Measurements from ENCODE around the gene SH2D4B.

Gene SH2D4B

GRCh38 chr10:80582286-80582960 is 44.7 kb downstream of the SH2D4B start:
- no peaks in the 10 kb centered on the region for H3K9me3 Mint-ChIP-seq
- no peak overlapping the region for H3K27ac Mint-ChIP-seq
- no peak overlapping the region for H3K4me3 Mint-ChIP-seq
- peaks cover 1% of the 10 kb centered on the region for H3K27me3 Mint-ChIP-seq
- H3K4me1 Mint-ChIP-seq = peaks cover 4% of the 10 kb centered on the region
- no peaks in the 10 kb centered on the region for H3K36me3 Mint-ChIP-seq

- no peak overlapping the region for H3K4me3 Mint-ChIP-seq
- H3K36me3 Mint-ChIP-seq = no peaks in the 10 kb centered on the region
- no peaks in the 10 kb centered on the region for H3K27me3 Mint-ChIP-seq
- H3K9me3 Mint-ChIP-seq = no peaks in the 10 kb centered on the region
- no peak overlapping the region for H3K27ac Mint-ChIP-seq
- H3K4me1 Mint-ChIP-seq = peaks cover 1% of the 10 kb centered on the region
Observed at GRCh38 chr10:80583685-80584084, 46.0 kb downstream of the SH2D4B start.

GRCh38 chr10:80585812-80586211 is 48.1 kb downstream of the SH2D4B start:
- Mint-ChIP-seq H3K4me1 (no peaks in the 10 kb centered on the region), H3K4me3 (no peak overlapping the region), H3K27ac (no peak overlapping the region), H3K36me3 (no peaks in the 10 kb centered on the region), H3K27me3 (no peaks in the 10 kb centered on the region), H3K9me3 (no peaks in the 10 kb centered on the region)

GRCh38 chr10:80588546-80588945 is 50.8 kb downstream of the SH2D4B start:
- Mint-ChIP-seq H3K4me3 (no peak overlapping the region), H3K36me3 (no peaks in the 10 kb centered on the region), H3K27me3 (no peaks in the 10 kb centered on the region), H3K9me3 (no peaks in the 10 kb centered on the region), H3K27ac (no peak overlapping the region), H3K4me1 (no peaks in the 10 kb centered on the region)

GRCh38 chr10:80589726-80590373 is 52.1 kb downstream of the SH2D4B start:
- Mint-ChIP-seq H3K27ac (no peak overlapping the region), H3K36me3 (no peaks in the 10 kb centered on the region), H3K4me3 (no peak overlapping the region), H3K9me3 (no peaks in the 10 kb centered on the region), H3K4me1 (no peaks in the 10 kb centered on the region), H3K27me3 (no peaks in the 10 kb centered on the region)

- Mint-ChIP-seq H3K4me3 (no peak overlapping the region), H3K36me3 (no peaks in the 10 kb centered on the region)
Observed at GRCh38 chr10:80590585-80591125, 53.0 kb downstream of the SH2D4B start.

GRCh38 chr10:80596391-80597257 is 58.9 kb downstream of the SH2D4B start:
- Mint-ChIP-seq H3K36me3 (peaks cover under 1% of the 10 kb centered on the region), H3K4me1 (no peaks in the 10 kb centered on the region), H3K27me3 (no peaks in the 10 kb centered on the region), H3K27ac (no peak overlapping the region), H3K9me3 (no peaks in the 10 kb centered on the region), H3K4me3 (no peak overlapping the region)

More at GRCh38 chr10:80590585-80591125, 53.0 kb downstream of the SH2D4B start:
- Mint-ChIP-seq H3K27ac (no peak overlapping the region), H3K27me3 (no peaks in the 10 kb centered on the region), H3K9me3 (no peaks in the 10 kb centered on the region), H3K4me1 (no peaks in the 10 kb centered on the region)

- H3K36me3 Mint-ChIP-seq = peaks cover 2% of the 10 kb centered on the region
- no peaks in the 10 kb centered on the region for H3K9me3 Mint-ChIP-seq
- no peaks in the 10 kb centered on the region for H3K27me3 Mint-ChIP-seq
- H3K27ac Mint-ChIP-seq = no peak overlapping the region
- H3K4me1 Mint-ChIP-seq = no peaks in the 10 kb centered on the region
- H3K4me3 Mint-ChIP-seq = no peak overlapping the region
Observed at GRCh38 chr10:80598084-80598798, 60.5 kb downstream of the SH2D4B start.

GRCh38 chr10:80598951-80599350 is 61.2 kb downstream of the SH2D4B start:
- Mint-ChIP-seq H3K9me3 (no peaks in the 10 kb centered on the region), H3K27ac (no peak overlapping the region), H3K36me3 (peaks cover 2% of the 10 kb centered on the region), H3K4me3 (no peak overlapping the region), H3K4me1 (no peaks in the 10 kb centered on the region), H3K27me3 (no peaks in the 10 kb centered on the region)

GRCh38 chr10:80599424-80599847 is 61.7 kb downstream of the SH2D4B start:
- Mint-ChIP-seq H3K36me3 (peaks cover 2% of the 10 kb centered on the region), H3K4me1 (no peaks in the 10 kb centered on the region), H3K27me3 (no peaks in the 10 kb centered on the region), H3K27ac (no peak overlapping the region), H3K4me3 (no peak overlapping the region), H3K9me3 (no peaks in the 10 kb centered on the region)

- Mint-ChIP-seq H3K9me3 (no peaks in the 10 kb centered on the region), H3K36me3 (peaks cover 2% of the 10 kb centered on the region), H3K27ac (no peak overlapping the region), H3K4me3 (no peak overlapping the region), H3K4me1 (no peaks in the 10 kb centered on the region), H3K27me3 (no peaks in the 10 kb centered on the region)
Observed at GRCh38 chr10:80600256-80600655, 62.6 kb downstream of the SH2D4B start.

GRCh38 chr10:80602881-80603280 is 65.2 kb downstream of the SH2D4B start:
- Mint-ChIP-seq H3K4me3 (no peak overlapping the region), H3K9me3 (no peaks in the 10 kb centered on the region), H3K4me1 (peaks cover 5% of the 10 kb centered on the region), H3K27ac (no peak overlapping the region), H3K27me3 (no peaks in the 10 kb centered on the region), H3K36me3 (peaks cover 2% of the 10 kb centered on the region)

GRCh38 chr10:80603516-80603915 is 65.8 kb downstream of the SH2D4B start:
- no peaks in the 10 kb centered on the region for H3K27me3 Mint-ChIP-seq
- H3K4me3 Mint-ChIP-seq = no peak overlapping the region
- no peak overlapping the region for H3K27ac Mint-ChIP-seq
- H3K4me1 Mint-ChIP-seq = peaks cover 11% of the 10 kb centered on the region
- no peaks in the 10 kb centered on the region for H3K9me3 Mint-ChIP-seq
- H3K36me3 Mint-ChIP-seq = peaks cover 2% of the 10 kb centered on the region

- Mint-ChIP-seq H3K4me3 (no peak overlapping the region), H3K9me3 (no peaks in the 10 kb centered on the region), H3K36me3 (no peaks in the 10 kb centered on the region), H3K4me1 (peaks cover 14% of the 10 kb centered on the region), H3K27ac (no peak overlapping the region), H3K27me3 (no peaks in the 10 kb centered on the region)
Observed at GRCh38 chr10:80608706-80609105, 71.0 kb downstream of the SH2D4B start.

- no peaks in the 10 kb centered on the region for H3K9me3 Mint-ChIP-seq
- H3K36me3 Mint-ChIP-seq = no peaks in the 10 kb centered on the region
Observed at GRCh38 chr10:80609331-80609730, 71.6 kb downstream of the SH2D4B start.

More at GRCh38 chr10:80609331-80609730, 71.6 kb downstream of the SH2D4B start:
- no peak overlapping the region for H3K27ac Mint-ChIP-seq
- peaks cover 14% of the 10 kb centered on the region for H3K4me1 Mint-ChIP-seq
- H3K27me3 Mint-ChIP-seq = no peaks in the 10 kb centered on the region
- no peak overlapping the region for H3K4me3 Mint-ChIP-seq

Measured in activated naive CD4-positive, alpha-beta T cell treated with anti-CD3 and anti-CD28 coated beads, Interleukin-2, amount 50 U/mL, for 24 hours (primary cell).